HG03175 (cell line): ENCODE data around the gene ARHGAP32.

Experiments
- ATAC-seq: cut with Tn5 transposase; IDR thresholded peaks from one replicate; pipeline ENCODE4 v1.9.1; 2021; ENCODE audit warnings: mild to moderate bottlenecking, moderate library complexity; ENCODE audit not compliant: unreplicated experiment

Gene ARHGAP32

GRCh38 chr11:128963744-128964325, 228.3 kb downstream of the ARHGAP32 start:
- ATAC-seq: peak; percentile 45

GRCh38 chr11:128962896-128963295, 229.2 kb downstream of the ARHGAP32 start:
- ATAC-seq: no peak

GRCh38 chr11:128961645-128962044, 230.5 kb downstream of the ARHGAP32 start:
- ATAC-seq: no peak

GRCh38 chr11:128957202-128957482, 235.0 kb downstream of the ARHGAP32 start:
- ATAC-seq: no peak

GRCh38 chr11:128956401-128957201, 235.5 kb downstream of the ARHGAP32 start:
- ATAC-seq: peak; percentile 61

GRCh38 chr11:128955636-128956035, 236.5 kb downstream of the ARHGAP32 start:
- no peak for ATAC-seq

GRCh38 chr11:128953151-128953550, 239.0 kb downstream of the ARHGAP32 start:
- no peak for ATAC-seq

GRCh38 chr11:128949791-128950454, 242.2 kb downstream of the ARHGAP32 start:
- no peak for ATAC-seq

GRCh38 chr11:128948583-128948982, 243.5 kb downstream of the ARHGAP32 start:
- ATAC-seq: no peak

- no peak for ATAC-seq
These were observed 244.4 kb downstream of the ARHGAP32 start for GRCh38 chr11:128947773-128948172.

GRCh38 chr11:128946648-128947047, 245.5 kb downstream of the ARHGAP32 start:
- ATAC-seq: no peak

- ATAC-seq: no peak
These were observed 248.6 kb downstream of the ARHGAP32 start for GRCh38 chr11:128943428-128943976.

- no peak for ATAC-seq
These were observed 249.2 kb downstream of the ARHGAP32 start, which contains the start of gene TP53AIP1 for GRCh38 chr11:128942817-128943427. TP53AIP1 (minus strand) TSS chr11:128942871; CDS start chr11:128937818, 5,053 bp downstream.

- ATAC-seq: no peak
These were observed 249.9 kb downstream of the ARHGAP32 start for GRCh38 chr11:128942272-128942612.

- ATAC-seq: no peak
These were observed 250.4 kb downstream of the ARHGAP32 start for GRCh38 chr11:128941573-128942271.

GRCh38 chr11:128941110-128941509, 251.0 kb downstream of the ARHGAP32 start:
- ATAC-seq: no peak

GRCh38 chr11:128940603-128941002, 251.5 kb downstream of the ARHGAP32 start:
- no peak for ATAC-seq

GRCh38 chr11:128940156-128940555, 252.0 kb downstream of the ARHGAP32 start:
- no peak for ATAC-seq

GRCh38 chr11:128939591-128939990, 252.5 kb downstream of the ARHGAP32 start:
- no peak for ATAC-seq

- ATAC-seq: no peak
These were observed 253.8 kb downstream of the ARHGAP32 start for GRCh38 chr11:128938156-128938885.
